ENCODE results near the gene NT5C3B.
"Not testable (repeated sequence)": the region's sequence is repeated elsewhere in the genome, so short reads cannot be mapped to it uniquely, and the experiment has no call there.

NT5C3B gene

GRCh38 chr17:41835800-41836549, at the start of gene NT5C3B:
Gene NT5C3B, minus strand, starts transcription at chr17:41836232. Its CDS starts 39 bp downstream, at chr17:41836193.
- peak; percentile 92 for DNase-seq (ENCODE audit: low spot score)
- no peak for TF ChIP-seq CTCF (IDR thresholded peaks at IDR 0.05; ENCODE audit: extremely low read depth, missing control alignments)

GRCh38 chr17:41885733-41886132, 49.7 kb upstream of the NT5C3B start:
- no peak for DNase-seq (ENCODE audit: low spot score)
- no peak for TF ChIP-seq CTCF (IDR thresholded peaks at IDR 0.05; ENCODE audit: extremely low read depth, missing control alignments)

GRCh38 chr17:41882756-41883155, 46.7 kb upstream of the NT5C3B start:
- DNase-seq (ENCODE audit: low spot score), result no peak
- no peak for TF ChIP-seq CTCF (IDR thresholded peaks at IDR 0.05; ENCODE audit: extremely low read depth, missing control alignments)

- no peak for DNase-seq (ENCODE audit: low spot score)
- TF ChIP-seq CTCF (IDR thresholded peaks at IDR 0.05; ENCODE audit: extremely low read depth, missing control alignments), result no peak
Observed at GRCh38 chr17:41880130-41880529, 44.1 kb upstream of the NT5C3B start.

GRCh38 chr17:41874293-41874670, 38.2 kb upstream of the NT5C3B start:
- not testable (repeated sequence) for DNase-seq (ENCODE audit: low spot score)

GRCh38 chr17:41873559-41874292, 37.7 kb upstream of the NT5C3B start:
- TF ChIP-seq CTCF (IDR thresholded peaks at IDR 0.05; ENCODE audit: extremely low read depth, missing control alignments), result no peak
- no peak for DNase-seq (ENCODE audit: low spot score)

GRCh38 chr17:41871789-41872188, 35.8 kb upstream of the NT5C3B start:
- DNase-seq (ENCODE audit: low spot score), result no peak
- TF ChIP-seq CTCF (IDR thresholded peaks at IDR 0.05; ENCODE audit: extremely low read depth, missing control alignments), result no peak
